CD4-positive, alpha-beta T cell treated with Interleukin-17A for 4 hours (primary cell): ENCODE data around the gene TTYH2.
"Not testable (repeated sequence)": the region's sequence is repeated elsewhere in the genome, so short reads cannot be mapped to it uniquely, and the experiment has no call there.

Experiments used
- DNase-seq: peaks from one replicate; pipeline ENCODE4 v3.0.0-alpha.2; 2020; ENCODE audit warnings: mixed read lengths

Gene TTYH2

GRCh38 chr17:74212913-74213791 lies at the start of gene TTYH2:
Gene TTYH2 (plus strand): TSS chr17:74213571. CDS start chr17:74213588, 17 bp downstream.
- peak; percentile 87 for DNase-seq

- no peak for DNase-seq
Measured at GRCh38 chr17:74163836-74164235, 49.5 kb upstream of the TTYH2 start.

- no peak for DNase-seq
Measured at GRCh38 chr17:74164446-74165045, 48.8 kb upstream of the TTYH2 start.

- DNase-seq = no peak
Measured at GRCh38 chr17:74165797-74166365, 47.5 kb upstream of the TTYH2 start.

GRCh38 chr17:74170924-74171323 lies 42.4 kb upstream of the TTYH2 start:
- no peak for DNase-seq

- DNase-seq = no peak
Measured at GRCh38 chr17:74172700-74173099, 40.7 kb upstream of the TTYH2 start.

GRCh38 chr17:74176546-74177001 lies 36.8 kb upstream of the TTYH2 start:
- peak; percentile 35 for DNase-seq

GRCh38 chr17:74177018-74177450 lies 36.3 kb upstream of the TTYH2 start:
- no peak for DNase-seq

- DNase-seq = no peak
Measured at GRCh38 chr17:74179576-74179975, 33.8 kb upstream of the TTYH2 start.

- DNase-seq = no peak
Measured at GRCh38 chr17:74180336-74180735, 33.0 kb upstream of the TTYH2 start.

GRCh38 chr17:74181341-74181740 lies 32.0 kb upstream of the TTYH2 start:
- DNase-seq = no peak

GRCh38 chr17:74182041-74182723 lies 31.2 kb upstream of the TTYH2 start:
- no peak for DNase-seq

GRCh38 chr17:74183411-74183810 lies 30.0 kb upstream of the TTYH2 start:
- DNase-seq = no peak

- no peak for DNase-seq
Measured at GRCh38 chr17:74185571-74186185, 27.7 kb upstream of the TTYH2 start.

GRCh38 chr17:74186498-74186897 lies 26.9 kb upstream of the TTYH2 start:
- DNase-seq = no peak

GRCh38 chr17:74187761-74188160 lies 25.6 kb upstream of the TTYH2 start:
- no peak for DNase-seq

- DNase-seq = not testable (repeated sequence)
Measured at GRCh38 chr17:74188687-74189086, 24.7 kb upstream of the TTYH2 start.

GRCh38 chr17:74190154-74190553 lies 23.2 kb upstream of the TTYH2 start:
- no peak for DNase-seq

- DNase-seq = no peak
Measured at GRCh38 chr17:74190807-74191406, 22.5 kb upstream of the TTYH2 start.

GRCh38 chr17:74192950-74193781 lies 20.2 kb upstream of the TTYH2 start:
- DNase-seq = no peak

- DNase-seq = no peak
Measured at GRCh38 chr17:74194682-74195081, 18.7 kb upstream of the TTYH2 start.
